PC-9 (cell line): Measurements from ENCODE around the gene PDE11A.

Source experiments
- EZH2 ChIP-seq: fragments of 200-600 bp; sonication (generic); IDR thresholded peaks from 2 replicates; pipeline ENCODE4 v1.8.0; 2017; ENCODE audit warnings: antibody characterized with exemption, low read depth
- TF ChIP-seq, protein P1 (sequence below): fragments of 200-600 bp; sonication (generic); conservative IDR thresholded peaks from 2 replicates; pipeline ENCODE4 v1.6.1; 2017; ENCODE audit warnings: mixed run types, antibody characterized with exemption, mild to moderate bottlenecking, moderate library complexity

- TF ChIP-seq, protein P1, sequence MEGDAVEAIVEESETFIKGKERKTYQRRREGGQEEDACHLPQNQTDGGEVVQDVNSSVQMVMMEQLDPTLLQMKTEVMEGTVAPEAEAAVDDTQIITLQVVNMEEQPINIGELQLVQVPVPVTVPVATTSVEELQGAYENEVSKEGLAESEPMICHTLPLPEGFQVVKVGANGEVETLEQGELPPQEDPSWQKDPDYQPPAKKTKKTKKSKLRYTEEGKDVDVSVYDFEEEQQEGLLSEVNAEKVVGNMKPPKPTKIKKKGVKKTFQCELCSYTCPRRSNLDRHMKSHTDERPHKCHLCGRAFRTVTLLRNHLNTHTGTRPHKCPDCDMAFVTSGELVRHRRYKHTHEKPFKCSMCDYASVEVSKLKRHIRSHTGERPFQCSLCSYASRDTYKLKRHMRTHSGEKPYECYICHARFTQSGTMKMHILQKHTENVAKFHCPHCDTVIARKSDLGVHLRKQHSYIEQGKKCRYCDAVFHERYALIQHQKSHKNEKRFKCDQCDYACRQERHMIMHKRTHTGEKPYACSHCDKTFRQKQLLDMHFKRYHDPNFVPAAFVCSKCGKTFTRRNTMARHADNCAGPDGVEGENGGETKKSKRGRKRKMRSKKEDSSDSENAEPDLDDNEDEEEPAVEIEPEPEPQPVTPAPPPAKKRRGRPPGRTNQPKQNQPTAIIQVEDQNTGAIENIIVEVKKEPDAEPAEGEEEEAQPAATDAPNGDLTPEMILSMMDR, result no peak
- no peak for TF ChIP-seq EZH2
These were observed 182.6 kb downstream of the PDE11A start for GRCh38 chr2:177889818-177890460.
